MM.1S (cell line): ENCODE results near the gene PRPS1.

Source experiments
- EZH2 ChIP-seq: fragments of 300-600 bp; sonication (generic); optimal IDR thresholded peaks from 2 replicates; pipeline ENCODE3; 2017; ENCODE audit warnings: low read depth, mild to moderate bottlenecking, antibody characterized with exemption, low read length, mixed read lengths
- TF ChIP-seq, protein P1 (sequence below): fragments of 300-600 bp; sonication (generic); IDR thresholded peaks from 2 replicates; pipeline ENCODE4 v1.5.1; 2016; ENCODE audit warnings: antibody characterized with exemption, low read length, mixed read lengths

DNA sequence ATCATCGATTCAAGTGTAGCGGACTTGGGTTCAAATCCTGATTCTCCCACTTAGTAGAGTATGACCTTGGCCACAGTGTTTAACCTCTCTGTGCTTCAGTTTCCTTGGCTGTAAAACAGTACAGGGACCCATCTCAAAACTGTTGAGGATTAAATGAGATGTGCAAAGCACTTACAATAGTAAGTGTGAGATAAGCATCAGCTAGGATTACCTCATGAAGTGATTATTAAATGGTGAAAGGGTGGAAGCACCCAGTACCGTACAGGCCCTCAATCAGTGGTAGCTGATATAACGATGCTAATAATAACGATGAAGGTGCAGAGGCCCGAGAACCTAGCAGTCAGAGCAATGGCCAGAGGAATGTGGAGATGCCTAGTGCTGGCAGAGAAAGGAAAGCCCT, 45.1 kb downstream of the PRPS1 start:
- TF ChIP-seq, protein P1, sequence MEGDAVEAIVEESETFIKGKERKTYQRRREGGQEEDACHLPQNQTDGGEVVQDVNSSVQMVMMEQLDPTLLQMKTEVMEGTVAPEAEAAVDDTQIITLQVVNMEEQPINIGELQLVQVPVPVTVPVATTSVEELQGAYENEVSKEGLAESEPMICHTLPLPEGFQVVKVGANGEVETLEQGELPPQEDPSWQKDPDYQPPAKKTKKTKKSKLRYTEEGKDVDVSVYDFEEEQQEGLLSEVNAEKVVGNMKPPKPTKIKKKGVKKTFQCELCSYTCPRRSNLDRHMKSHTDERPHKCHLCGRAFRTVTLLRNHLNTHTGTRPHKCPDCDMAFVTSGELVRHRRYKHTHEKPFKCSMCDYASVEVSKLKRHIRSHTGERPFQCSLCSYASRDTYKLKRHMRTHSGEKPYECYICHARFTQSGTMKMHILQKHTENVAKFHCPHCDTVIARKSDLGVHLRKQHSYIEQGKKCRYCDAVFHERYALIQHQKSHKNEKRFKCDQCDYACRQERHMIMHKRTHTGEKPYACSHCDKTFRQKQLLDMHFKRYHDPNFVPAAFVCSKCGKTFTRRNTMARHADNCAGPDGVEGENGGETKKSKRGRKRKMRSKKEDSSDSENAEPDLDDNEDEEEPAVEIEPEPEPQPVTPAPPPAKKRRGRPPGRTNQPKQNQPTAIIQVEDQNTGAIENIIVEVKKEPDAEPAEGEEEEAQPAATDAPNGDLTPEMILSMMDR, result no peak
- TF ChIP-seq EZH2, result no peak
